GM12865 (cell line): ENCODE results near the gene SLC25A15.
A peak's percentile ranks its signal among the peaks of the same experiment; 100 is the strongest.

ENCODE experiments used
- DNase-seq: peaks from one replicate; pipeline ENCODE4 v3.0.0; 2010; ENCODE audit warnings: low read depth
- H3K4me3 ChIP-seq: 2 replicates; pipeline ENCODE4 v1.5.1; 2011; ENCODE audit warnings: mild to moderate bottlenecking, low read depth, low read length, control low read depth
- TF ChIP-seq, protein P1 (sequence below): IDR thresholded peaks from 2 replicates; pipeline ENCODE4 v1.5.1; 2011; ENCODE audit warnings: low read length, control low read depth, low read depth, inconsistent platforms; ENCODE audit not compliant: insufficient read depth; ENCODE audit errors: missing control alignments

Gene SLC25A15

DNA sequence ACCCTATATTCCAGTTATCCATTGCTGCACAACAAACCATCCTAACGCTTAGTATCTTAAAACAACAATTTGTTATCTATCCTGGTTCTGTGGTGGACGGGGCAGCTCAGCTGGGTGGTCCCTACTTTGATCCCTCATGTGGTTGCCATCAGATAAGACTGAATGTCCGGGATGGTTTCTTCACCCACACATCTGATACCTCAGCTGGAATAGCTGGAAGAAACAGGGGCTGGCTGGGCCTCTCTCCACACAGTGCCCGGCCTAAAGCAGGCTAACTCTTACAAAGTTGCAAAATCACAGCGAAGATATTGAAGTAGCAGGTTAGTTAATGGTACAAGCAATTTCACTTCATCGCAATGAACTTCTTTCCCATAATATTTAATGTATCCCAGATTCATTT is 14.7 kb upstream of the SLC25A15 start:
- TF ChIP-seq, protein P1, sequence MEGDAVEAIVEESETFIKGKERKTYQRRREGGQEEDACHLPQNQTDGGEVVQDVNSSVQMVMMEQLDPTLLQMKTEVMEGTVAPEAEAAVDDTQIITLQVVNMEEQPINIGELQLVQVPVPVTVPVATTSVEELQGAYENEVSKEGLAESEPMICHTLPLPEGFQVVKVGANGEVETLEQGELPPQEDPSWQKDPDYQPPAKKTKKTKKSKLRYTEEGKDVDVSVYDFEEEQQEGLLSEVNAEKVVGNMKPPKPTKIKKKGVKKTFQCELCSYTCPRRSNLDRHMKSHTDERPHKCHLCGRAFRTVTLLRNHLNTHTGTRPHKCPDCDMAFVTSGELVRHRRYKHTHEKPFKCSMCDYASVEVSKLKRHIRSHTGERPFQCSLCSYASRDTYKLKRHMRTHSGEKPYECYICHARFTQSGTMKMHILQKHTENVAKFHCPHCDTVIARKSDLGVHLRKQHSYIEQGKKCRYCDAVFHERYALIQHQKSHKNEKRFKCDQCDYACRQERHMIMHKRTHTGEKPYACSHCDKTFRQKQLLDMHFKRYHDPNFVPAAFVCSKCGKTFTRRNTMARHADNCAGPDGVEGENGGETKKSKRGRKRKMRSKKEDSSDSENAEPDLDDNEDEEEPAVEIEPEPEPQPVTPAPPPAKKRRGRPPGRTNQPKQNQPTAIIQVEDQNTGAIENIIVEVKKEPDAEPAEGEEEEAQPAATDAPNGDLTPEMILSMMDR, result no peak
- no peak for DNase-seq
- H3K4me3 ChIP-seq, result no peak overlapping the region

DNA sequence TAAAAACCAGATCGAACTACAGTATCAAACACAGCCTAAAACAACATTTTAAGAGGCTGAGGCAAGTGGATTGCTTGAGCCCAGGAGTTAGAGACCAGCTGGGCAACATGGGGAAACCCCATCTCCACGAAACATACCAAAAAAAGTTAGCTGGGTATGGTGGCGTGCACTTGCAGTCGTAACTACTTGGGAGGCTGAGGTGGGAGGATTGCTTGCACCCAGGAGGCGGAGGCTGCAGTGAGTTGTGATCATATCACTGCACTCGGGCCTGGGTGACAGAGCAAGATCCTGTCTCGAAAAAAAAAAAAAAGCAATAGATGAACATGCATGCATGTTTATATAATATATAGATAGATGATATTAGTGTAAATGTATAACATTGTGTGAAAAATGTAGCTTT is 13.2 kb upstream of the SLC25A15 start:
- TF ChIP-seq, protein P1, result no peak
- no peak for DNase-seq
- no peak overlapping the region for H3K4me3 ChIP-seq

DNA sequence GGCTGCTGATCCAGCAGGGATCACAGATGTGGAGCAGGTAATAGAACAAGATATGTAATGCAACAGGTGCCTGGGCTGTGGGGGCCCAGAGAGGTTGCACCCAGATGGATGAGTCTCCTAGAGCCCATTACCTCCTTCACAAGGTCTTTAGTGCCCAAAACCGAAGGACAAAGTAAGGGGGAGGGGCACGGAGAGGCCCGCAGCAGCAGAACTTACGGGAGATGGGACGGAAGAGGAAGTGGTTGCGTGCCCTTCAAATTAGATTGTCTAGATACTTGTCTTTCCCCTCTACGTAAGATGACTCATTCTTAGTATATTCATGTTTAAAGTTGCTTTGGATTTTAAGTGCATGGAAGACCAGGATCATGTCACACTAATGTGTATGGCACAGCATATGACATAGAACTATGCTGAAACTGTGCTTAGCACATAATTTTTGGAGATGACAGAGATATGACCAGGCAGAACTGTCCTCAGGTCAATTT is 12.7 kb upstream of the SLC25A15 start:
- DNase-seq, result peak; percentile 79
- TF ChIP-seq, protein P1, result no peak
- no peak overlapping the region for H3K4me3 ChIP-seq

DNA sequence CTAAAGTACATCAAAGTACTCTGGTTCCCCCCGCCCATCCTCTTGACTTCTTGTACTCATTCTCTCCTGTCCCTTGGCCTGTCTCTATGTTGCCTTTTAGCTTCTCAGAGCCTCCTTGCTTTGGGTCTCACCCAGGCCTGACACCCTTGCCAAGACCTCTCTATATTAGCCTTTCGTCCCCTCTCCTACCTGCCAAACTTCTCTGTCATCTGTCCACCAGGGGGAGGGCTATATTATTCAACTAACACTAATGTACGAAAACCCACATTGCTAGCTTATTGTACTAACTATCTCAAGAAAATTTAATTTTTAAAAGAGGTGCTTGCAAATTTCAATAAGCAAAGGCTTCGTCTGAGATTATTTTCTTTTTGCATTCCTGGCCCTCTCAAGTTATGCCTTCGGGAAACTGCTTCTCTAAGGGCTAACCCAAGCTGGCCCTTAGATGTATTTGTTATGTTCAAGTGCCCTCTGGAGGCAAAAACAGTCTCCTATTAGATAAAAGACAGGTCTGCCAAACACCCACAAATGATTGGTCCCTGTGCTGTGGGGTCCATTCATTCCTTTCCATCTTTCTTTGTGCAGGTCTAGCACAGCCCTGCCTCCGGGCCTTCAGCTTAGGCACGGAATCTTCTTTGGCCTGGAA is 12.1 kb upstream of the SLC25A15 start:
- peak overlapping the region; percentile 39 for H3K4me3 ChIP-seq
- DNase-seq, result peak; percentile 80
- TF ChIP-seq, protein P1, result peak; percentile 54

DNA sequence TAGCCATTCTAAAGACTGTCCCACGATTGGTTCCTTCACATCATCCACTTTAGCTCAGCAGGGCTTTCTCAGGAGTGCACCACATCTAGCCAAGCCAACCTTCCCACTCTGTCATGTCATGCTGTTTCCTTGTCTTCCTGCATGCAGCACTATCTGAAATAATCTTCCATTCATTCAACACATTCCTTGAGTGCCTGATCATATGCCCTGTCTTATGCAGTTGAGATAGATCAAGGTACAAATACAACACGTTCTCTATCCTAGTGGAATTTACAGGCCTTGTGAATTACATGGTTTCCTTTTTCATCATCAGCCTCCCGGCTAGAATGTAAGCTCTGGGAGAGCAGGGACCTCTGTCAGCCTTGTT is 11.6 kb upstream of the SLC25A15 start:
- no peak for DNase-seq
- no peak overlapping the region for H3K4me3 ChIP-seq
- TF ChIP-seq, protein P1, result no peak

DNA sequence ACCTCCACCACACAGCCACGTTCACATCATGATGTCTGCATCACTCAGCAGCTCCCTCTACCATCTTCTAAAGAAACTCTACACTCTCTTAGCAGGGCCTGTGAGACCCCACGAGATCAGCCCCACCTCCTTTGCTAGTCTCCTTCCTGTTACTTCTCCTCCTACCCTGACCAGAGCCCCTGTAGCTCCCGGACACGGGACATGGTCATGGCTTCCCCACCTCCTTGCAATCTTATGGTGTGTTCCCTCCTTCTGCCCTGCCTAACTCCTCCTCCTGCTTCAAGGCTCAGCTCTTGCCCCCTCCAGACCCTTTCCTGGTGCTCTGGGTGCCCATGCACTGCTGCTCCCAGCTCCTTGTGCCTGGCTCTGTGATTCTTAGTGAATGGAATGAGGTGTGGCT is 10.4 kb upstream of the SLC25A15 start:
- TF ChIP-seq, protein P1, result no peak
- no peak overlapping the region for H3K4me3 ChIP-seq
- no peak for DNase-seq

DNA sequence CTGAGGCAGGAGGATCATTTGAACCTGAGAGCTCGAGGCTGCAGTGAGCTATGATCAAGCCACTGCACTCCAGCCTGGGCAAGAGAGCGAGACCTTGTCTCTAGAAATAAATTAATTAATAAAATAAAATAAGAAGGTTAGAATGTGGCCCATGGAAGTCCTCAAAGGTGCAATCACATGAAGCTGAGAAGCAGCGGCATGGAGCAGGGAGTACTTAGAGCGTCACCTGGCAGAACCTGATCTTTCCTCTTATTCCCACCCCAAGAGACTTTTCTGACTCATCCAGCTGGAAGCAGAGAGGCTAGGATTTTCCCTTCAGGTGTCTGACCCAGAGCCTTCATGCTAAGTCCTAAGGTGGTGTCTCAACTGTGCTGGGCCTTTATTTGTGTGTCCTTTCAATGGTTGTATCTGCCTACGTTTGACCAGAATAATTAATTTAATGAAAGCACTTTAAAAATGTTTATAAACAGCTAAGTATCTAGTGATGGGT is 9.6 kb upstream of the SLC25A15 start:
- no peak for DNase-seq
- no peak overlapping the region for H3K4me3 ChIP-seq
- TF ChIP-seq, protein P1, result no peak
